GM12891 (cell line): ENCODE measurements around the gene AMFR.

Experiments
- PAX5 ChIP-seq: IDR thresholded peaks from 2 replicates; pipeline ENCODE4 v1.6.1; 2011; ENCODE audit warnings: low read length, moderate library complexity, mild to moderate bottlenecking; ENCODE audit not compliant: insufficient read depth, severe bottlenecking
- POLR2A ChIP-seq: IDR thresholded peaks from 2 replicates; pipeline ENCODE4 v1.6.1; 2011; ENCODE audit warnings: low read depth, low read length, control low read depth
- POLR2AphosphoS5 ChIP-seq: IDR thresholded peaks from 2 replicates; pipeline ENCODE4 v1.6.1; 2011; ENCODE audit warnings: low read depth, low read length, control low read depth
- POU2F2 ChIP-seq: IDR thresholded peaks from 2 replicates; pipeline ENCODE4 v1.6.1; 2011; ENCODE audit warnings: low read depth, mild to moderate bottlenecking, control low read depth, low read length, moderate library complexity
- SPI1 ChIP-seq: IDR thresholded peaks from 2 replicates; pipeline ENCODE4 v1.6.1; 2011; ENCODE audit warnings: low read depth, low read length, control low read depth
- TAF1 ChIP-seq: IDR thresholded peaks from 2 replicates; pipeline ENCODE4 v1.6.1; 2011; ENCODE audit warnings: low read depth, low read length, control low read depth

DNA sequence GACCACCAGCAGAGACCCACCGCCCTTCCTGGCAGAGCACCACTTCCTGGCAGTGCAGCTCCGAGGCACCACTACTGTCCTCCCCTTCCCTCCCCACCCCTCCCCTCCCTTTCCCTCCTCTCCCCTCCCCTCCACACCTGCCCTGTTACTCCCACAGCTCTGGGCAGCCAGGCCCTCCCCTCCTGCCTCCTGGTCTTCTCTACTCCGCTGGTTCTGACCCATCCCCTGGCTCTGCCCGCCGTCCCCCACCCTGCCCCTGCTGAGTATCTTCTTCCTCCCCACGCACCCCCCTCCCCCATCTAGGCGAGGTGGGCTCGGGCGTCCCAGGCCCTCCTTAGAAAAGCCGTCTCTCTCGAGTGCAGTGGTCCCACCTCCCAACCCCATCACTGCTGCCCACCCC is 77.7 kb downstream of the AMFR start:
- TF ChIP-seq POLR2AphosphoS5 (no peak), POLR2A (no peak), POU2F2 (no peak), TAF1 (no peak), SPI1 (no peak), PAX5 (no peak)
